Glutamatergic neuron (in vitro differentiated cells): Measurements from ENCODE around the gene SRCIN1. TPM values are rescaled to one million over a fixed set of nuclear protein-coding genes. Genes with fewer than 3 reads are reported as not detected.
"Not testable (repeated sequence)": the region's sequence is repeated elsewhere in the genome, so short reads cannot be mapped to it uniquely, and the experiment has no call there.

Experiments
- DNase-seq: peaks from one replicate; pipeline ENCODE4 v3.0.0; 2022
- H3K27ac Mint-ChIP-seq: one replicate; pipeline ENCODE4 v1.8.0; 2020; ENCODE audit warnings: mild to moderate bottlenecking, mixed read lengths, inconsistent platforms; ENCODE audit not compliant: unreplicated experiment
- H3K27me3 Mint-ChIP-seq: one replicate; pipeline ENCODE4 v1.8.0; 2020; ENCODE audit warnings: mild to moderate bottlenecking, moderate library complexity, mixed read lengths, inconsistent platforms; ENCODE audit not compliant: unreplicated experiment
- H3K36me3 Mint-ChIP-seq: one replicate; pipeline ENCODE4 v1.8.0; 2020; ENCODE audit warnings: mild to moderate bottlenecking, mixed read lengths, inconsistent platforms; ENCODE audit not compliant: unreplicated experiment
- H3K4me1 Mint-ChIP-seq: one replicate; pipeline ENCODE4 v1.8.0; 2020; ENCODE audit warnings: mild to moderate bottlenecking, low read depth, mixed read lengths, inconsistent platforms; ENCODE audit not compliant: unreplicated experiment
- H3K4me3 Mint-ChIP-seq: one replicate; pipeline ENCODE4 v1.8.0; 2020; ENCODE audit warnings: mild to moderate bottlenecking, mixed read lengths, inconsistent platforms; ENCODE audit not compliant: unreplicated experiment
- H3K9me3 Mint-ChIP-seq: one replicate; pipeline ENCODE4 v1.8.0; 2020; ENCODE audit warnings: mild to moderate bottlenecking, moderate library complexity, mixed read lengths, inconsistent platforms; ENCODE audit not compliant: unreplicated experiment
- CTCF ChIP-seq: fragments of 200-600 bp; sonication (generic); IDR thresholded peaks from one replicate; pipeline ENCODE4 v1.5.0; 2021; ENCODE audit not compliant: partially characterized antibody, unreplicated experiment
- total RNA-seq: library from RNA; stranded (reverse); fragmentation: NEBNext Ultra II Directional; extraction: Animal tissue kit (Norgen Biotek cat#: 25700); gene quantifications from one replicate; pipeline ENCODE4 v1.2.1, GENCODE V29; 2021; ENCODE audit not compliant: unreplicated experiment

The SRCIN1 gene
- total RNA-seq, 1 donor from 2014 or later: 20.8 TPM

- not testable (repeated sequence) for H3K27me3 Mint-ChIP-seq, DNase-seq, H3K36me3 Mint-ChIP-seq, H3K4me3 Mint-ChIP-seq, H3K27ac Mint-ChIP-seq, H3K9me3 Mint-ChIP-seq, H3K4me1 Mint-ChIP-seq
Observed at GRCh38 chr17:38499230-38499629, 106.5 kb downstream of the SRCIN1 start.

- Mint-ChIP-seq H3K4me1 (no peaks in the 10 kb centered on the region), H3K27ac (no peak overlapping the region), H3K9me3 (peaks cover 8% of the 10 kb centered on the region), H3K4me3 (no peak overlapping the region), H3K27me3 (peaks cover 3% of the 10 kb centered on the region), H3K36me3 (peaks cover 6% of the 10 kb centered on the region)
- no peak for DNase-seq
- TF ChIP-seq CTCF: no peak
Observed at GRCh38 chr17:38498353-38498752, 107.4 kb downstream of the SRCIN1 start.

- not testable (repeated sequence) for H3K9me3 Mint-ChIP-seq, DNase-seq, H3K4me3 Mint-ChIP-seq, H3K27me3 Mint-ChIP-seq, H3K4me1 Mint-ChIP-seq, H3K27ac Mint-ChIP-seq, H3K36me3 Mint-ChIP-seq
Observed at GRCh38 chr17:38497656-38498055, 108.1 kb downstream of the SRCIN1 start.

GRCh38 chr17:38494152-38494551 lies 111.6 kb downstream of the SRCIN1 start:
- H3K27ac Mint-ChIP-seq, H3K9me3 Mint-ChIP-seq, H3K4me1 Mint-ChIP-seq, H3K27me3 Mint-ChIP-seq, H3K4me3 Mint-ChIP-seq, DNase-seq, H3K36me3 Mint-ChIP-seq: not testable (repeated sequence)

GRCh38 chr17:38492067-38493040 lies 113.4 kb downstream of the SRCIN1 start:
- not testable (repeated sequence) for H3K9me3 Mint-ChIP-seq, H3K4me1 Mint-ChIP-seq, H3K36me3 Mint-ChIP-seq, H3K27ac Mint-ChIP-seq, H3K4me3 Mint-ChIP-seq, H3K27me3 Mint-ChIP-seq
- peak; percentile 96 for DNase-seq

- H3K9me3 Mint-ChIP-seq, H3K27ac Mint-ChIP-seq, H3K27me3 Mint-ChIP-seq, H3K4me3 Mint-ChIP-seq, DNase-seq, H3K36me3 Mint-ChIP-seq, H3K4me1 Mint-ChIP-seq: not testable (repeated sequence)
- TF ChIP-seq CTCF: peak; percentile 54
Observed at GRCh38 chr17:38491346-38492066, 114.2 kb downstream of the SRCIN1 start.

GRCh38 chr17:38489774-38490173 lies 116.0 kb downstream of the SRCIN1 start:
- H3K36me3 Mint-ChIP-seq, H3K9me3 Mint-ChIP-seq, H3K27ac Mint-ChIP-seq, DNase-seq, H3K4me3 Mint-ChIP-seq, H3K4me1 Mint-ChIP-seq, H3K27me3 Mint-ChIP-seq: not testable (repeated sequence)

GRCh38 chr17:38485681-38486298 lies 120.0 kb downstream of the SRCIN1 start:
- not testable (repeated sequence) for H3K36me3 Mint-ChIP-seq, DNase-seq, H3K9me3 Mint-ChIP-seq, H3K27ac Mint-ChIP-seq, H3K4me3 Mint-ChIP-seq
- Mint-ChIP-seq H3K4me1 (peaks cover 17% of the 10 kb centered on the region), H3K27me3 (peaks cover 11% of the 10 kb centered on the region)
